NCI-H187 (cell line): ENCODE measurements around the gene JAK2.

ENCODE experiments used
- DNase-seq, 2 experiments: peaks; one replicate each; lab custom pipeline; 2025; lab: John Stamatoyannopoulos, UW

Gene JAK2

GRCh38 chr9:5144217-5144616 is 159.1 kb downstream of the JAK2 start:
- no peak for DNase-seq

- no peak for DNase-seq
These were observed 161.2 kb downstream of the JAK2 start for GRCh38 chr9:5146241-5146640.
